CD4-positive, alpha-beta T cell treated with Interleukin-6 for 4 hours (primary cell): ENCODE measurements around the gene PSD2.
A peak's percentile ranks its signal among the peaks of the same experiment; 100 is the strongest.

Experiments
- DNase-seq: peaks from one replicate; pipeline ENCODE4 v3.0.0-alpha.2; 2020; ENCODE audit warnings: mixed read lengths

The PSD2 gene

GRCh38 chr5:139763930-139764791, 31.4 kb upstream of the PSD2 start:
- peak; percentile 37 for DNase-seq

GRCh38 chr5:139764886-139765408, 30.7 kb upstream of the PSD2 start:
- DNase-seq: no peak

- peak; percentile 89 for DNase-seq
Observed at GRCh38 chr5:139765409-139766217, 30.0 kb upstream of the PSD2 start.

- DNase-seq: no peak
Observed at GRCh38 chr5:139767960-139768359, 27.6 kb upstream of the PSD2 start.

- no peak for DNase-seq
Observed at GRCh38 chr5:139768807-139769465, 26.7 kb upstream of the PSD2 start.

- no peak for DNase-seq
Observed at GRCh38 chr5:139769477-139769876, 26.1 kb upstream of the PSD2 start.

GRCh38 chr5:139770722-139771121, 24.9 kb upstream of the PSD2 start:
- no peak for DNase-seq

- no peak for DNase-seq
Observed at GRCh38 chr5:139772089-139772791, 23.4 kb upstream of the PSD2 start.

- DNase-seq: no peak
Observed at GRCh38 chr5:139772927-139773690, 22.5 kb upstream of the PSD2 start.

GRCh38 chr5:139774980-139775661, 20.5 kb upstream of the PSD2 start:
- peak; percentile 80 for DNase-seq

- DNase-seq: no peak
Observed at GRCh38 chr5:139775872-139776271, 19.7 kb upstream of the PSD2 start.

- DNase-seq: no peak
Observed at GRCh38 chr5:139776861-139777260, 18.7 kb upstream of the PSD2 start.

GRCh38 chr5:139783436-139783965, 12.1 kb upstream of the PSD2 start:
- no peak for DNase-seq

GRCh38 chr5:139784488-139784887, 11.1 kb upstream of the PSD2 start:
- DNase-seq: no peak

- DNase-seq: no peak
Observed at GRCh38 chr5:139787257-139787567, 8.4 kb upstream of the PSD2 start.

- DNase-seq: peak; percentile 85
Observed at GRCh38 chr5:139787568-139788293, 7.9 kb upstream of the PSD2 start.

GRCh38 chr5:139788294-139788910, 7.2 kb upstream of the PSD2 start:
- DNase-seq: no peak

GRCh38 chr5:139789116-139789844, 6.3 kb upstream of the PSD2 start:
- DNase-seq: no peak

- DNase-seq: no peak
Observed at GRCh38 chr5:139789845-139790189, 5.8 kb upstream of the PSD2 start.
